ENCODE measurements around the gene B4GALNT1. TPM values are rescaled to one million over a fixed set of nuclear protein-coding genes. Genes with fewer than 3 reads are reported as not detected.

The B4GALNT1 gene
- total and polyA plus RNA-seq, 9 of the 15 experiments (the other 6 are each of a cell fraction or from before 2014, with no cell fraction given) = 1.0 to 32.2 (median 9.8) TPM

DNA sequence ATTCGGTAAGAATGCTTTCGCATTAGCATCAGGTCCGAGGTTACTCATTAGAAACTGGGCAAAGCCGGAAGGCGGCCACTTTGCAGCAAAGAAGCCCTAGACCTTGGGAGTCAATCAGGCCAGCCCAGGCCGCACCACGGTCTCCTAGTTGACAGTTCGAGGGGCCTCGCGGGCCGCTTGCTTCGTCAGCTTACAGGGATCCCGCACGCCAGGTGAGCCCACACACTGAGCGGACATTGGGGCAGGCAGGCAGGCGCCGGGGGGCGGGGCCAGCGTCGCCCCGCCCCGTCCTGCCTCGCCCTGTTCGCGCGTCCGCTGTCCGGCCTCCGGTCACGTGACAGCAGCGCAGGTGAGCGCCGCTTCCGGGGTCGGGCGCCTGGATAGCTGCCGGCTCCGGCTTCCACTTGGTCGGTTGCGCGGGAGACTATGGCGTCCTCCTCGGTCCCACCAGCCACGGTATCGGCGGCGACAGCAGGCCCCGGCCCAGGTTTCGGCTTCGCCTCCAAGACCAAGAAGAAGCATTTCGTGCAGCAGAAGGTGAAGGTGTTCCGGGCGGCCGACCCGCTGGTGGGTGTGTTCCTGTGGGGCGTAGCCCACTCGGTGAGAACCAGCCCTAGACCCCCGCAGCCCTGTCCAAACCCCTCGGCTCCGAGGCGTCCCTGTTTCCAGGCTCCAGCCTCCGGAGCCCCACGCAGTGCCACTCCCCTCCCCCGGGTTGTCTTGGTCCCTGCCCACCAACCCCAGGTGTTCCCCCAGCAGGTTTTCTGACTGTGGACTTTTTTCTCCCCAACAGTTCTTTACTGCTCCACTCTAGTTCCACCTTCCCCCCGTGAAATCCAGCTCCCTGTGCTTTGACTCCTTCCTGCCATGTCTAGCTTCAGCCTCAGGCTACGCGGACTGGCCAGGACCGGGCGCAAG is 41.9 kb downstream of the B4GALNT1 start, which contains the start of gene PIP4K2C (continued):
- peak; percentile 84 for TF ChIP-seq HMGN3 (IDR thresholded peaks at IDR 0.05; ENCODE audit: borderline replicate concordance, extremely low read depth, insufficient read length, low read depth, low read length)
- no peak for TF ChIP-seq ZNF174 (CRISPR knock-in tag; IDR thresholded peaks at IDR 0.05)
- 0 out of 2 replicates have a peak, but pooled peaks have one; percentile 32 for TF ChIP-seq ZBTB17 (CRISPR knock-in tag; IDR thresholded peaks at IDR 0.05)
- peak; percentile 95 for TF ChIP-seq BHLHE40 (IDR thresholded peaks at IDR 0.05; ENCODE audit: low read length)
- TF ChIP-seq HDAC1 (IDR thresholded peaks at IDR 0.05) = peak; percentile 33 to 95; a peak in 2 of 4 replicates
- TF ChIP-seq PML (IDR thresholded peaks at IDR 0.05; ENCODE audit: low read length) = no peak; the same call in 1 of the 2 replicates
- TF ChIP-seq FOXK1 (CRISPR knock-in tag; IDR thresholded peaks at IDR 0.05; ENCODE audit: borderline replicate concordance) = peak; percentile 81; the same call in 1 of the 2 replicates
- TF ChIP-seq, protein P1, sequence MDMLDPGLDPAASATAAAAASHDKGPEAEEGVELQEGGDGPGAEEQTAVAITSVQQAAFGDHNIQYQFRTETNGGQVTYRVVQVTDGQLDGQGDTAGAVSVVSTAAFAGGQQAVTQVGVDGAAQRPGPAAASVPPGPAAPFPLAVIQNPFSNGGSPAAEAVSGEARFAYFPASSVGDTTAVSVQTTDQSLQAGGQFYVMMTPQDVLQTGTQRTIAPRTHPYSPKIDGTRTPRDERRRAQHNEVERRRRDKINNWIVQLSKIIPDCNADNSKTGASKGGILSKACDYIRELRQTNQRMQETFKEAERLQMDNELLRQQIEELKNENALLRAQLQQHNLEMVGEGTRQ (CRISPR knock-in tag; IDR thresholded peaks at IDR 0.05) = peak; percentile 96
- TF ChIP-seq, protein P2, sequence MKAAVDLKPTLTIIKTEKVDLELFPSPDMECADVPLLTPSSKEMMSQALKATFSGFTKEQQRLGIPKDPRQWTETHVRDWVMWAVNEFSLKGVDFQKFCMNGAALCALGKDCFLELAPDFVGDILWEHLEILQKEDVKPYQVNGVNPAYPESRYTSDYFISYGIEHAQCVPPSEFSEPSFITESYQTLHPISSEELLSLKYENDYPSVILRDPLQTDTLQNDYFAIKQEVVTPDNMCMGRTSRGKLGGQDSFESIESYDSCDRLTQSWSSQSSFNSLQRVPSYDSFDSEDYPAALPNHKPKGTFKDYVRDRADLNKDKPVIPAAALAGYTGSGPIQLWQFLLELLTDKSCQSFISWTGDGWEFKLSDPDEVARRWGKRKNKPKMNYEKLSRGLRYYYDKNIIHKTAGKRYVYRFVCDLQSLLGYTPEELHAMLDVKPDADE (conservative IDR thresholded peaks at IDR 0.05; ENCODE audit: control insufficient read depth, low read depth, low read length) = peak; percentile 87
- no peak for TF ChIP-seq FOXA3 (CRISPR knock-in tag; conservative IDR thresholded peaks at IDR 0.05 in 1 of 2, IDR thresholded peaks at IDR 0.05 in 1 of 2)
- peak; percentile 96 for TF ChIP-seq ELF2 (CRISPR knock-in tag; IDR thresholded peaks at IDR 0.05)
- TF ChIP-seq ZNF766 (CRISPR knock-in tag; conservative IDR thresholded peaks at IDR 0.05) = peak; percentile 44; the same call in 1 of the 2 replicates
- peak; percentile 83 for TF ChIP-seq SMAD4 (CRISPR knock-in tag; conservative IDR thresholded peaks at IDR 0.05)
- no peak for TF ChIP-seq NFATC3 (IDR thresholded peaks at IDR 0.05)
- TF ChIP-seq, protein P3, sequence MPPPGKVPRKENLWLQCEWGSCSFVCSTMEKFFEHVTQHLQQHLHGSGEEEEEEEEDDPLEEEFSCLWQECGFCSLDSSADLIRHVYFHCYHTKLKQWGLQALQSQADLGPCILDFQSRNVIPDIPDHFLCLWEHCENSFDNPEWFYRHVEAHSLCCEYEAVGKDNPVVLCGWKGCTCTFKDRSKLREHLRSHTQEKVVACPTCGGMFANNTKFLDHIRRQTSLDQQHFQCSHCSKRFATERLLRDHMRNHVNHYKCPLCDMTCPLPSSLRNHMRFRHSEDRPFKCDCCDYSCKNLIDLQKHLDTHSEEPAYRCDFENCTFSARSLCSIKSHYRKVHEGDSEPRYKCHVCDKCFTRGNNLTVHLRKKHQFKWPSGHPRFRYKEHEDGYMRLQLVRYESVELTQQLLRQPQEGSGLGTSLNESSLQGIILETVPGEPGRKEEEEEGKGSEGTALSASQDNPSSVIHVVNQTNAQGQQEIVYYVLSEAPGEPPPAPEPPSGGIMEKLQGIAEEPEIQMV (tag; conservative IDR thresholded peaks at IDR 0.05; ENCODE audit: low read depth) = peak; percentile 78
- TF ChIP-seq U2AF1 (optimal IDR thresholded peaks at IDR 0.05; ENCODE audit: low read depth, low read length) = peak; percentile 66
- TF ChIP-seq RBFOX2 (IDR thresholded peaks at IDR 0.05; ENCODE audit: low read depth, low read length) = peak; percentile 88
- TF ChIP-seq, protein P4, sequence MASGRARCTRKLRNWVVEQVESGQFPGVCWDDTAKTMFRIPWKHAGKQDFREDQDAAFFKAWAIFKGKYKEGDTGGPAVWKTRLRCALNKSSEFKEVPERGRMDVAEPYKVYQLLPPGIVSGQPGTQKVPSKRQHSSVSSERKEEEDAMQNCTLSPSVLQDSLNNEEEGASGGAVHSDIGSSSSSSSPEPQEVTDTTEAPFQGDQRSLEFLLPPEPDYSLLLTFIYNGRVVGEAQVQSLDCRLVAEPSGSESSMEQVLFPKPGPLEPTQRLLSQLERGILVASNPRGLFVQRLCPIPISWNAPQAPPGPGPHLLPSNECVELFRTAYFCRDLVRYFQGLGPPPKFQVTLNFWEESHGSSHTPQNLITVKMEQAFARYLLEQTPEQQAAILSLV (tag; IDR thresholded peaks at IDR 0.05) = no peak
- peak; percentile 6 to 75 (median 71) for TF ChIP-seq YY1 (IDR thresholded peaks at IDR 0.05; ENCODE audit: borderline replicate concordance in 1 of 3, control insufficient read depth in 1 of 3, extremely low read depth in 1 of 3, insufficient read depth in 3 of 3, insufficient read length in 1 of 3, insufficient replicate concordance in 2 of 3, low read depth in 1 of 3, low read length in 2 of 3)
- peak; percentile 82 for TF ChIP-seq RBBP5 (IDR thresholded peaks at IDR 0.05; ENCODE audit: borderline replicate concordance, insufficient read depth, low read length, poor library complexity, severe bottlenecking)
- TF ChIP-seq LEF1 (IDR thresholded peaks at IDR 0.05) = no peak
